Natural killer cell treated with Interleukin-12 subunit alpha and Interleukin-12 subunit beta and Interleukin-15 and Interleukin-18, amount 100 ng/mL, for 72 hours (primary cell): ENCODE data around the gene LRRC36. TPM values are rescaled to one million over a fixed set of nuclear protein-coding genes. Genes with fewer than 3 reads are reported as not detected.

ENCODE experiments used
- ATAC-seq, 2 donors: fragments of 150-1000 bp; cut with Tn5 transposase in 1 of 2; sonication (Bioruptor Pico), chemical (Tn5 transposase) in 1 of 2; 2 replicates each; pipeline ENCODE4 v1.10.0; 2021
- DNase-seq: peaks from one replicate; pipeline ENCODE4 v3.0.0; 2022; ENCODE audit warnings: low spot score
- H3K27ac Mint-ChIP-seq, 2 donors: 1 replicate in 1 of 2; 2 replicates in 1 of 2; pipeline ENCODE4 v1.8.0; 2022; ENCODE audit warnings: mixed read lengths in 2 of 2, mild to moderate bottlenecking in 1 of 2, moderate library complexity in 1 of 2
- H3K27me3 Mint-ChIP-seq, 2 donors: 1 replicate in 1 of 2; 2 replicates in 1 of 2; pipeline ENCODE4 v1.8.0; 2022; ENCODE audit warnings: mixed read lengths in 2 of 2
- H3K36me3 Mint-ChIP-seq: one replicate; pipeline ENCODE4 v1.8.0; 2022; ENCODE audit warnings: mixed read lengths
- H3K4me1 Mint-ChIP-seq, 2 donors: 1 replicate in 1 of 2; 2 replicates in 1 of 2; pipeline ENCODE4 v1.8.0; 2022; ENCODE audit warnings: low read depth in 2 of 2, mixed read lengths in 2 of 2, mild to moderate bottlenecking in 1 of 2
- H3K4me3 Mint-ChIP-seq: one replicate; pipeline ENCODE4 v1.8.0; 2022; ENCODE audit warnings: mixed read lengths
- H3K9me3 Mint-ChIP-seq: 2 replicates; pipeline ENCODE4 v1.8.0; 2022; ENCODE audit warnings: mixed read lengths
- total RNA-seq, 2 donors: library from RNA; stranded (reverse); gene quantifications; one replicate each; pipeline ENCODE4 v1.2.3, GENCODE V29; 2022

LRRC36 gene
- total RNA-seq, 2 donors from 2014 or later: 0.61 TPM; not detected in 1

DNA sequence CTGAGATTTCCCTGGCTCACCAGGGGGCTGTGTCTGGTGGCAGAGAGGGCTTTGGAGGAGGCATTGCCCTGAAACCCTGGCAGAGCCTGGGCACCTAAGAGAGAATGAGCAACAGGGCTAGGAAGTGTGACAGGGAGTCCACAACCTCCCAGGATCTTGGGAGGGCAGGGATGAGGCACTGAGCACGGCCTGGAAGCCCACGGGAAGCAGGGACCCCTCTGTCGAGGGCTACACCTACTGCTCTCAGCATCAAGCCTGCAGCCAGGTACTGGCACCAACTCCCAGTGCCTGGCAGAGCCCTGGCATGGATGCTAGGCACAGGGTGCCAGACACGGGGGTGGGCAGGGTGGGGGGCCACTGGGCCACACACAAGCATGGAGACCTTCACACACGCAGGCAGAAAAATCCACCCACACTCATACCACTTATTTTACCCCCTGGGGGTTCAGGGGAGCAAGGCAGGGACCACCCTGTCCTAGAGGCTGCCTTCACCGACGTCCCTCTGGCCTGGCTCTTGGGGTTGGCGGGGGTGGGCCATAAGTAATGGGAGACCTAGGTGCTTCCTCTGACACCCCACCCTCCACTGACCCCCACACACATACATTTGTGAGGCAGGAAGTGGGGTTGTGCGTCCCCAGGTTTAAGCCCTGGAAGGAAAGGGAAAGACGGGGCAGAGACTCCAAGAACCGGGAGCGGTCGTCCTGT, 103.3 kb downstream of the LRRC36 start:
- H3K4me3 Mint-ChIP-seq: peak overlapping the region; percentile 78
- peaks cover 28 to 29% of the 10 kb centered on the region in 2 donors for H3K27me3 Mint-ChIP-seq
- no peaks in the 10 kb centered on the region for H3K9me3 Mint-ChIP-seq
- DNase-seq (no peak), ATAC-seq (no peak)
- H3K4me1 Mint-ChIP-seq: peaks cover 4 to 6% of the 10 kb centered on the region in 2 donors
- H3K27ac Mint-ChIP-seq: no peak overlapping the region
- no peaks in the 10 kb centered on the region for H3K36me3 Mint-ChIP-seq

DNA sequence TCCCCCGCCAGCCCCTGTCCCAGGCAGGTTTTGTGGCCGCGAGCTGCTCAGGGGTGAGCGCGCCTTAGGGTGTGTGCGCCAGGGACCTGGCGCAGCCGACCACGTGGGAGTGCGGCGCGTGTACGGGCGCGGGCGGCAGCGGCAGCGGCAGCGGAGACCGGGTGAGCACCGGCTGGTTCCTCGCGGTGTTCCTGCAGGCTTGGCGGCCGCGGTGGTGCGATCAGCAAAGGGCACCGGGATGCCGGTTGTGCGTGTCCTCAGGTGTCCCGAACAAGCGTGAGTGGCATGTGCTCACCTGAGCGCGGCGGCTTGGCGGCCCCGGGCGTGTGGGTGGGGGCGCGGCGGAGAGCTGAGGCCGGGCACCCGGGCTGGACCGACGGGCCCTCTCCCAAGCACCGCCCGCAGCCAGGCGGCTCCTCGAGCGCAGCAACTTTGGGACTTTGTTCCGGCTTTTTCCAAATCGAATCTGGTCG, 103.9 kb downstream of the LRRC36 start:
- Mint-ChIP-seq H3K36me3 (no peaks in the 10 kb centered on the region), H3K9me3 (no peaks in the 10 kb centered on the region), H3K4me1 (peaks cover 4 to 8% of the 10 kb centered on the region in 2 donors), H3K4me3 (peak overlapping the region; percentile 78), H3K27ac (no peak overlapping the region), H3K27me3 (peaks cover 28 to 29% of the 10 kb centered on the region in 2 donors)
- ATAC-seq: peak; percentile 36 to 41
- no peak for DNase-seq

DNA sequence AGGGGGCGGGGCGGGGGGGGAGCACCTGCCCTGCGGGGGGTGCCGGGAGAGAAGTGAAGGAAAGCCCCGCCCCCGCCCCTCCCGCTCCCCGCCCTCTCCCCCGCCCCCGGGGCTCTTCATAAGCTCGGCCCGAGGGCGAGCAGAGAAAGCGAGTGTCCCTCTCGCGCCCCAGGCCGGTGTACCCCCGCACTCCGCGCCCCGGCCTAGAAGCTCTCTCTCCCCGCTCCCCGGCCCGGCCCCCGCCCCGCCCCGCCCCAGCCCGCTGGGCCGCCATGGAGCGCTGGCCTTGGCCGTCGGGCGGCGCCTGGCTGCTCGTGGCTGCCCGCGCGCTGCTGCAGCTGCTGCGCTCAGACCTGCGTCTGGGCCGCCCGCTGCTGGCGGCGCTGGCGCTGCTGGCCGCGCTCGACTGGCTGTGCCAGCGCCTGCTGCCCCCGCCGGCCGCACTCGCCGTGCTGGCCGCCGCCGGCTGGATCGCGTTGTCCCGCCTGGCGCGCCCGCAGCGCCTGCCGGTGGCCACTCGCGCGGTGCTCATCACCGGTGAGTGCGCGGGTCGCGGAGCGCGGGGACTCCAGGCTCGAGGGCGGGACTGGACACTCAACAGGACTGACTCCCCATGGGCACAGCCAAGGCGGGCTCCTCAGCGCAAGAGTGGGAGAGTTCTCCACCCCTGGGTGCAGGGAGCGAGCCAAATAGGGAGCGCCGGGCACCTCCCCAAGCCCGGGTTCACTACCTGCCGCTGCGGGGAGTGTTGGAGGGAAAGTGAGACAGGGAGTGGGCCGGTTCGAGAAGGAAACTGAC, 104.6 kb downstream of the LRRC36 start, which contains the start of gene HSD11B2:
TSS of gene HSD11B2 (plus strand) at position 145 of the 798 bp plus-strand sequence. CDS start at position 273, 128 bp downstream.
- DNase-seq (no peak), ATAC-seq (peak; percentile 64 to 77)
- Mint-ChIP-seq H3K4me3 (peak within 1 kb of the TSS; percentile 78), H3K4me1 (peaks cover 4 to 10% of the 10 kb centered on the region in 2 donors), H3K9me3 (no peaks in the 10 kb centered on the region), H3K36me3 (no peaks in the 10 kb centered on the region), H3K27ac (no peak within 1 kb of the TSS), H3K27me3 (peaks cover 28 to 29% of the 10 kb centered on the region in 2 donors)

GRCh38 chr16:67431775-67432505, 105.3 kb downstream of the LRRC36 start:
- Mint-ChIP-seq H3K4me1 (peaks cover 4 to 12% of the 10 kb centered on the region in 2 donors), H3K27ac (no peak overlapping the region), H3K9me3 (no peaks in the 10 kb centered on the region), H3K4me3 (no peak overlapping the region), H3K27me3 (peaks cover 23 to 26% of the 10 kb centered on the region in 2 donors), H3K36me3 (no peaks in the 10 kb centered on the region)
- ATAC-seq (no peak), DNase-seq (no peak)

GRCh38 chr16:67432506-67432890, 105.9 kb downstream of the LRRC36 start:
- Mint-ChIP-seq H3K27me3 (peaks cover 17 to 23% of the 10 kb centered on the region in 2 donors), H3K9me3 (no peaks in the 10 kb centered on the region), H3K4me3 (no peak overlapping the region), H3K36me3 (no peaks in the 10 kb centered on the region), H3K4me1 (peaks cover 10 to 17% of the 10 kb centered on the region in 2 donors), H3K27ac (no peak overlapping the region)
- ATAC-seq (no peak), DNase-seq (no peak)

DNA sequence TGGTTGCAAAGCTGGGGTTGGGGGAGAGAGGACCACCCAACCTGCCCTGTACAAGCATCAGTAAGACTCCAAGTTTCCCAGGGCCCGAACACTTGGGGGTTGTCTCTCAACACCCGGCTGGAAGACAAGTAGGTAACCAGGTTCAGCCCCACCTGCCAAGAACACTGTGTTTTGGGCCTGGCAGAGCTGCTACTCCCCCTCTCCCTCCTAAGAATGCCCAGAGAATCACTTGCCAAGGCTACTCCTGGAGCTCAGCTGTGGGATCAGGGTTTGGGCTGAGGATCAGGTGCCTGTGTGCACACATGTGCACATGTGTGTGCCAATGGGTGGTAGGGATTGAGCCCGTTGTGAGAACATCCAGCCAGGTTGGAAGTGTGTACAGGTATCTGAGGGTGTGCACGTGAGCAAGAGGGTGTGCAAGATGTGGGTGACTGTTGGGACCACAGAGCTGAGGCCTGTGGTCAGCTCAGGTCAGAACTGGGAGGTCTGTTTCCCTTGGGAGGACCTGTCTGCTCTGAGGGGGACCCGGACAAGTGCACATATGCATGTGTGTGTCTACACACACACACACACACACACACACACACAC, 106.6 kb downstream of the LRRC36 start:
- H3K4me1 Mint-ChIP-seq: peaks cover 15 to 21% of the 10 kb centered on the region in 2 donors

More for the DNA sequence above, 106.6 kb downstream of the LRRC36 start:
- DNase-seq: no peak
- H3K4me3 Mint-ChIP-seq: no peak overlapping the region
- H3K36me3 Mint-ChIP-seq: no peaks in the 10 kb centered on the region
- no peaks in the 10 kb centered on the region for H3K9me3 Mint-ChIP-seq
- H3K27ac Mint-ChIP-seq: no peak overlapping the region
- H3K27me3 Mint-ChIP-seq: peaks cover 17 to 23% of the 10 kb centered on the region in 2 donors
- ATAC-seq: no peak

Other genes with a start within 250 kb of the LRRC36 start
- gene PHAF1, start 216.9 kb upstream of the LRRC36 start, total RNA-seq: 10 to 100 TPM; 14.3 to 26.7 TPM
- gene B3GNT9, start 175.8 kb upstream of the LRRC36 start, total RNA-seq: 1 to 10 TPM; 3.3 to 3.8 TPM
- gene TRADD, start 166.9 kb upstream of the LRRC36 start, total RNA-seq: 10 to 100 TPM; 38.5 to 51.2 TPM
- gene FBXL8, start 166.9 kb upstream of the LRRC36 start, total RNA-seq: 10 to 100 TPM; 15.3 to 16.8 TPM
- 10 to 100 TPM; 17.2 to 19.4 TPM for gene HSF4, start 162.1 kb upstream of the LRRC36 start, total RNA-seq
- gene NOL3, start 156.3 kb upstream of the LRRC36 start, total RNA-seq: 10 to 100 TPM; 10.5 to 20.1 TPM
- gene MATCAP1, start 142.9 kb upstream of the LRRC36 start, total RNA-seq: 10 to 100 TPM; 33.2 to 33.8 TPM
- gene EXOC3L1, start 136.7 kb upstream of the LRRC36 start, total RNA-seq: under 1 TPM in 1 of 2 donors, not detected in 1; 0.38 TPM
- gene E2F4, start 134.7 kb upstream of the LRRC36 start, total RNA-seq: 100 to 1,000 TPM; 110 to 188 TPM
- gene ELMO3, start 127.7 kb upstream of the LRRC36 start, total RNA-seq: 10 to 100 TPM in 1 of 2 donors, 1 to 10 TPM in 1; 3.6 to 13.9 TPM
- gene TMEM208, start 99.7 kb upstream of the LRRC36 start, total RNA-seq: 10 to 100 TPM; 55.1 to 56.1 TPM
- gene FHOD1, start 79.3 kb upstream of the LRRC36 start, total RNA-seq: 100 to 1,000 TPM; 156 to 160 TPM
- gene SLC9A5, start 77.8 kb upstream of the LRRC36 start, total RNA-seq: 1 to 10 TPM; 1.4 to 5.9 TPM
- 1 to 10 TPM; 5.8 to 8.7 TPM for gene PLEKHG4, start 47.3 kb upstream of the LRRC36 start, total RNA-seq
- under 1 TPM in 1 of 2 donors, not detected in 1; 0.67 TPM for gene KCTD19, start 74 bp upstream of the LRRC36 start, total RNA-seq
- gene TPPP3, start 66.7 kb downstream of the LRRC36 start, total RNA-seq: under 1 TPM in 1 of 2 donors, not detected in 1; 0.31 TPM
- gene ZDHHC1, start 89.7 kb downstream of the LRRC36 start, total RNA-seq: 1 to 10 TPM; 1.6 to 2.0 TPM
- not detected for gene HSD11B2, start 104.3 kb downstream of the LRRC36 start, total RNA-seq
- gene ATP6V0D1, start 154.3 kb downstream of the LRRC36 start, total RNA-seq: 10 to 100 TPM; 66.9 to 85.5 TPM
- gene AGRP, start 156.7 kb downstream of the LRRC36 start, total RNA-seq: not detected
- gene RIPOR1, start 202.0 kb downstream of the LRRC36 start, total RNA-seq: 10 to 100 TPM; 47.7 to 48.2 TPM
- gene CTCF, start 235.7 kb downstream of the LRRC36 start, total RNA-seq: 10 to 100 TPM; 54.3 to 72.4 TPM